ENCODE results near the gene AFAP1. TPM values are rescaled to one million over a fixed set of nuclear protein-coding genes. Genes with fewer than 3 reads are reported as not detected.

The AFAP1 gene
- total RNA-seq, 1 donor from 2014 or later = 28.7 TPM

GRCh38 chr4:7769396-7770223 lies 170.1 kb downstream of the AFAP1 start:
- Histone ChIP-seq H3K4me3 (no peak overlapping the region), H3K36me3 (peaks cover 57% of the 10 kb centered on the region), H3K9me3 (no peaks in the 10 kb centered on the region), H3K4me1 (no peaks in the 10 kb centered on the region), H3K27me3 (no peaks in the 10 kb centered on the region), H3K27ac (no peak overlapping the region)
- DNase-seq (no peak), ATAC-seq (no peak)
- intact Hi-C loops (cut with DNase I) = no loop called here
- TF ChIP-seq, protein P1, sequence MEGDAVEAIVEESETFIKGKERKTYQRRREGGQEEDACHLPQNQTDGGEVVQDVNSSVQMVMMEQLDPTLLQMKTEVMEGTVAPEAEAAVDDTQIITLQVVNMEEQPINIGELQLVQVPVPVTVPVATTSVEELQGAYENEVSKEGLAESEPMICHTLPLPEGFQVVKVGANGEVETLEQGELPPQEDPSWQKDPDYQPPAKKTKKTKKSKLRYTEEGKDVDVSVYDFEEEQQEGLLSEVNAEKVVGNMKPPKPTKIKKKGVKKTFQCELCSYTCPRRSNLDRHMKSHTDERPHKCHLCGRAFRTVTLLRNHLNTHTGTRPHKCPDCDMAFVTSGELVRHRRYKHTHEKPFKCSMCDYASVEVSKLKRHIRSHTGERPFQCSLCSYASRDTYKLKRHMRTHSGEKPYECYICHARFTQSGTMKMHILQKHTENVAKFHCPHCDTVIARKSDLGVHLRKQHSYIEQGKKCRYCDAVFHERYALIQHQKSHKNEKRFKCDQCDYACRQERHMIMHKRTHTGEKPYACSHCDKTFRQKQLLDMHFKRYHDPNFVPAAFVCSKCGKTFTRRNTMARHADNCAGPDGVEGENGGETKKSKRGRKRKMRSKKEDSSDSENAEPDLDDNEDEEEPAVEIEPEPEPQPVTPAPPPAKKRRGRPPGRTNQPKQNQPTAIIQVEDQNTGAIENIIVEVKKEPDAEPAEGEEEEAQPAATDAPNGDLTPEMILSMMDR (IDR thresholded peaks at IDR 0.05) = no peak

- H3K9me3 ChIP-seq = no peaks in the 10 kb centered on the region
- no peak overlapping the region for H3K4me3 ChIP-seq
- peaks cover 48% of the 10 kb centered on the region for H3K36me3 ChIP-seq
- intact Hi-C loops (cut with DNase I) = no loop called here
- DNase-seq (no peak), ATAC-seq (no peak)
- no peak overlapping the region for H3K27ac ChIP-seq
- TF ChIP-seq, protein P1 (IDR thresholded peaks at IDR 0.05) = no peak
- no peaks in the 10 kb centered on the region for H3K4me1 ChIP-seq
- H3K27me3 ChIP-seq = no peaks in the 10 kb centered on the region
Observed at GRCh38 chr4:7768736-7769135, 170.9 kb downstream of the AFAP1 start.

DNA sequence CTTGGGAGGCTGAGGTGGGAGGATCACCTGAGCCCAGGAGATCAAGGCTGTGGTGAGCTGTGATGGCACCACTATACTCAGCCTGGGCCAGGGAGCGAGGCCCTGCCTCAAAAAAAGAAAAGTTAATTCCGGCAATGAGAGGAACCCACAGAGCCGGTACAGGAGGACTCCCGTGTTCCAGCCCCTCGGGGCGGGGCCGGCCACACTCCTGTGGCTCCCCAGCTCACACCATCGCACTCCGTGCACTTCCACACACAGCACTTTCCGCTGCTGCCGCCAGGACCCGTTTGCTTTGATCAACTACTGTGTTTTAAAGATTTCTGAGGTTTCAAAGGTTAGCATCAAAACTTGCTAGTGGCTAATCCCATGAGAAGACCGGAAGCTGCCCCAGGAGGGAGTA lies 171.7 kb downstream of the AFAP1 start:
- H3K36me3 ChIP-seq = peaks cover 46% of the 10 kb centered on the region
- DNase-seq (no peak), ATAC-seq (no peak)
- H3K27me3 ChIP-seq = no peaks in the 10 kb centered on the region
- H3K9me3 ChIP-seq = no peaks in the 10 kb centered on the region
- intact Hi-C loops (cut with DNase I) = no loop called here
- no peak overlapping the region for H3K27ac ChIP-seq
- H3K4me1 ChIP-seq = no peaks in the 10 kb centered on the region
- H3K4me3 ChIP-seq = no peak overlapping the region
- TF ChIP-seq, protein P1 (IDR thresholded peaks at IDR 0.05) = no peak

GRCh38 chr4:7767526-7767925 lies 172.1 kb downstream of the AFAP1 start:
- no peak overlapping the region for H3K27ac ChIP-seq
- TF ChIP-seq, protein P1 (IDR thresholded peaks at IDR 0.05) = no peak
- no peaks in the 10 kb centered on the region for H3K9me3 ChIP-seq
- intact Hi-C loops (cut with DNase I) = no loop called here
- no peaks in the 10 kb centered on the region for H3K4me1 ChIP-seq
- DNase-seq (no peak), ATAC-seq (no peak)
- no peaks in the 10 kb centered on the region for H3K27me3 ChIP-seq
- H3K4me3 ChIP-seq = no peak overlapping the region
- H3K36me3 ChIP-seq = peaks cover 45% of the 10 kb centered on the region

DNA sequence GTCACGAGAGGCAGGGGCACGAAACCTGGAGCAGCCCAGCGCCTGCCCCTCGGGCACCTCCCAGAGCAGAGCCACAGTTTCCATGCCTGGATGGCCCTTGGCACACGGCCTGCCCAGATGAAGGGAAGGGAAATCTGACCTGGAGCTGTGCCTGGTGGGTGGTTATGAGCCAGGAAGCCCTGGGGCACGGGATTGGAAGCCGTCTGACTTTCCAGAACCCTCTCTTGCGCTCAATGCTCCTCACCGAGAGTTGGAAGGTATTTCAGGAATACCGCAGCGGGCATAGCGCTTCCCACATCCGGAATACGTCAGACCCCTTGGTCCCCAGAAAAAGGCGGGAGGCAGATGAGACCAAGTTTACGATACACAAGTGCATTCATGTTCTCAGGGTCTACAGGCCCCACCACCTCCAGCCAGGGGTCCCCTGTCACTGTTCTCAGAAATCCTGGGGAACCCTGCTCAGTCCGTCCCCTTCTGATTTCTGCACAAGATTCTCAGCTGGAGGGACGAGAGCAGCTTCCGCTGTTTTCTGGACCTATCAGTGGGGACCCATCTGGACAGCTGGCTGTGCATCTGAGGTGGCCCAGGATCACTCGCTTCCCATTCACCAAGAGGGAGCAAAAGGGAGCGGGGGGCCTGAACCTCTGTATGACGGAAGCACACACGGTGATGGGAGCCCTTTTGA lies 172.9 kb downstream of the AFAP1 start:
- H3K4me1 ChIP-seq = peaks cover under 1% of the 10 kb centered on the region
- TF ChIP-seq, protein P1 (IDR thresholded peaks at IDR 0.05) = no peak
- DNase-seq (no peak), ATAC-seq (no peak)
- H3K36me3 ChIP-seq = peaks cover 39% of the 10 kb centered on the region
- H3K27me3 ChIP-seq = no peaks in the 10 kb centered on the region
- intact Hi-C loops (cut with DNase I) = no loop called here
- H3K9me3 ChIP-seq = no peaks in the 10 kb centered on the region
- no peak overlapping the region for H3K27ac ChIP-seq
- no peak overlapping the region for H3K4me3 ChIP-seq
